GM12864 (cell line): ENCODE data around the gene RNF181.

Experiments used
- DNase-seq: peaks from one replicate; pipeline ENCODE4 v3.0.0-alpha.2; 2011; ENCODE audit warnings: low read depth
- H3K4me3 ChIP-seq: 2 replicates; pipeline ENCODE4 v1.5.1; 2011; ENCODE audit warnings: mild to moderate bottlenecking, low read depth, low read length, control low read depth
- CTCF ChIP-seq: IDR thresholded peaks from 2 replicates; pipeline ENCODE4 v1.5.1; 2011; ENCODE audit warnings: low read depth, mild to moderate bottlenecking, moderate library complexity, low read length, control low read depth, inconsistent platforms; ENCODE audit errors: missing control alignments

RNF181 gene

GRCh38 chr2:85635636-85636035 lies 40.1 kb downstream of the RNF181 start:
- DNase-seq: no peak
- H3K4me3 ChIP-seq: no peak overlapping the region
- no peak for TF ChIP-seq CTCF

- DNase-seq: no peak
- H3K4me3 ChIP-seq: no peak overlapping the region
- no peak for TF ChIP-seq CTCF
Measured at GRCh38 chr2:85642725-85643124, 47.2 kb downstream of the RNF181 start.

- DNase-seq: no peak
- no peak for TF ChIP-seq CTCF
- no peak overlapping the region for H3K4me3 ChIP-seq
Measured at GRCh38 chr2:85644909-85645308, 49.4 kb downstream of the RNF181 start.

- H3K4me3 ChIP-seq: no peak overlapping the region
- no peak for DNase-seq
- no peak for TF ChIP-seq CTCF
Measured at GRCh38 chr2:85646166-85646565, 50.6 kb downstream of the RNF181 start.
